Hepatocyte (in vitro differentiated cells): ENCODE results near the gene STIM2. TPM values are rescaled to one million over a fixed set of nuclear protein-coding genes. Genes with fewer than 3 reads are reported as not detected.

Experiments used
- DNase-seq: peaks from one replicate; pipeline ENCODE4 v3.0.0-alpha.2; 2016; ENCODE audit warnings: low spot score
- H2AFZ ChIP-seq: fragments of 200-600 bp; sonication (generic); 2 replicates; pipeline ENCODE4 v1.6.0; 2016; ENCODE audit warnings: antibody characterized with exemption, mild to moderate bottlenecking
- H3K27ac ChIP-seq: fragments of 200-600 bp; sonication (generic); 2 replicates; pipeline ENCODE4 v1.5.1; 2016; ENCODE audit warnings: mild to moderate bottlenecking
- H3K27me3 ChIP-seq: fragments of 200-600 bp; sonication (generic); 2 replicates; pipeline ENCODE4 v1.6.1; 2016
- H3K36me3 ChIP-seq: fragments of 200-600 bp; sonication (generic); replicated peaks from 2 replicates; pipeline ENCODE4 v1.5.1; 2016; ENCODE audit warnings: low read depth; ENCODE audit not compliant: insufficient read depth
- H3K4me1 ChIP-seq: fragments of 200-600 bp; sonication (generic); 2 replicates; pipeline ENCODE4 v1.5.1; 2016; ENCODE audit warnings: mild to moderate bottlenecking, moderate library complexity; ENCODE audit not compliant: insufficient read depth
- H3K4me2 ChIP-seq: fragments of 200-600 bp; sonication (generic); 2 replicates; pipeline ENCODE4 v1.6.0; 2016
- H3K4me3 ChIP-seq: fragments of 200-600 bp; sonication (generic); 2 replicates; pipeline ENCODE4 v1.5.1; 2016; ENCODE audit warnings: mild to moderate bottlenecking
- H3K79me2 ChIP-seq: fragments of 200-600 bp; sonication (generic); 2 replicates; pipeline ENCODE4 v1.6.0; 2017; ENCODE audit warnings: mild to moderate bottlenecking
- H3K9me2 ChIP-seq: fragments of 200-600 bp; sonication (generic); replicated peaks from 2 replicates; pipeline ENCODE4 v1.6.0; 2017; ENCODE audit warnings: mild to moderate bottlenecking; ENCODE audit not compliant: insufficient read depth
- H3K9me3 ChIP-seq: fragments of 200-600 bp; sonication (generic); 2 replicates; pipeline ENCODE4 v1.5.1; 2016; ENCODE audit warnings: low read depth, mild to moderate bottlenecking
- H4K20me1 ChIP-seq: fragments of 200-600 bp; sonication (generic); 2 replicates; pipeline ENCODE4 v1.6.0; 2016; ENCODE audit warnings: mild to moderate bottlenecking; ENCODE audit not compliant: insufficient read depth, poor library complexity, severe bottlenecking
- CTCF ChIP-seq: fragments of 200-600 bp; sonication (generic); IDR thresholded peaks from 2 replicates; pipeline ENCODE4 v1.5.1; 2016; ENCODE audit warnings: antibody characterized with exemption, mild to moderate bottlenecking; ENCODE audit not compliant: poor library complexity
- EZH2 ChIP-seq: fragments of 200-600 bp; sonication (generic); IDR thresholded peaks from 2 replicates; pipeline ENCODE4 v1.6.1; 2016; ENCODE audit warnings: antibody characterized with exemption, mild to moderate bottlenecking, borderline replicate concordance
- EZH2phosphoT487 ChIP-seq: fragments of 200-600 bp; sonication (generic); IDR thresholded peaks from one replicate; pipeline ENCODE4 v1.6.1; 2018; ENCODE audit warnings: antibody characterized with exemption, mild to moderate bottlenecking, low read depth, moderate library complexity; ENCODE audit not compliant: unreplicated experiment, severe bottlenecking
- WGBS: methylation state at CpG from one replicate; pipeline ENCODE4 v1.1.6; 2016; ENCODE audit warnings: low lambda C conversion rate; ENCODE audit errors: missing lambda C conversion rate; 5-methylcytosine and 5-hydroxymethylcytosine counted together
- polyA plus RNA-seq: library from polyadenylated mRNA; unstranded; fragments of >200 nt; fragmentation: Nextera tagmentation; extraction: Ambion mirVana; gene quantifications from 2 replicates; pipeline ENCODE4 v1.2.1, GENCODE V29; 2016
- total RNA-seq: library from RNA; depleted of rRNA; stranded (reverse); fragments of >200 nt; gene quantifications from 2 replicates; pipeline ENCODE4 v1.2.3, GENCODE V29; 2014

The STIM2 gene
- total and polyA plus RNA-seq, 2 experiments from 2014 or later, result 13.2 to 17.0 TPM

- WGBS, result 78% methylated on average over 4 of the region's 4 CpGs
These were observed 98.4 kb downstream of the STIM2 start for GRCh38 chr4:26958925-26959653.

GRCh38 chr4:26959654-26960047 is 99.0 kb downstream of the STIM2 start:
- H3K9me3 ChIP-seq, result no peaks in the 10 kb centered on the region
- 20% methylated on average over 1 of the region's 1 CpG for WGBS
- no peak overlapping the region for H3K4me2 ChIP-seq
- no peaks in the 10 kb centered on the region for H3K27me3 ChIP-seq
- TF ChIP-seq EZH2phosphoT487 (no peak), EZH2 (no peak), CTCF (no peak)
- no peaks in the 10 kb centered on the region for H3K4me1 ChIP-seq
- no peaks in the 10 kb centered on the region for H3K9me2 ChIP-seq
- H2AFZ ChIP-seq, result no peak overlapping the region
- DNase-seq, result no peak
- H3K27ac ChIP-seq, result no peak overlapping the region
- no peak overlapping the region for H3K4me3 ChIP-seq
- no peaks in the 10 kb centered on the region for H4K20me1 ChIP-seq
- H3K36me3 ChIP-seq, result no peaks in the 10 kb centered on the region
- H3K79me2 ChIP-seq, result no peaks in the 10 kb centered on the region

More at GRCh38 chr4:26958925-26959653, 98.4 kb downstream of the STIM2 start:
- no peak for DNase-seq
- Histone ChIP-seq H3K27ac (no peak overlapping the region), H3K9me3 (no peaks in the 10 kb centered on the region), H3K36me3 (no peaks in the 10 kb centered on the region), H3K4me3 (no peak overlapping the region), H3K27me3 (no peaks in the 10 kb centered on the region), H3K4me2 (no peak overlapping the region), H3K9me2 (no peaks in the 10 kb centered on the region), H3K4me1 (no peaks in the 10 kb centered on the region), H3K79me2 (no peaks in the 10 kb centered on the region), H4K20me1 (no peaks in the 10 kb centered on the region), H2AFZ (no peak overlapping the region)
- no peak for TF ChIP-seq EZH2phosphoT487
- TF ChIP-seq EZH2, result no peak
- no peak for TF ChIP-seq CTCF

GRCh38 chr4:26962720-26963119 is 102.1 kb downstream of the STIM2 start:
- Histone ChIP-seq H3K36me3 (no peaks in the 10 kb centered on the region), H4K20me1 (no peaks in the 10 kb centered on the region), H3K79me2 (no peaks in the 10 kb centered on the region), H2AFZ (no peak overlapping the region), H3K4me2 (no peak overlapping the region), H3K4me3 (no peak overlapping the region), H3K9me2 (no peaks in the 10 kb centered on the region), H3K9me3 (no peaks in the 10 kb centered on the region), H3K27ac (no peak overlapping the region), H3K4me1 (no peaks in the 10 kb centered on the region), H3K27me3 (no peaks in the 10 kb centered on the region)
- DNase-seq, result no peak
- no peak for TF ChIP-seq EZH2phosphoT487
- TF ChIP-seq CTCF, result no peak
- TF ChIP-seq EZH2, result no peak
